HEK293T (cell line): ENCODE data around the gene CFAP299.
"Not testable (repeated sequence)": the region's sequence is repeated elsewhere in the genome, so short reads cannot be mapped to it uniquely, and the experiment has no call there.

Source experiments
- CTCF ChIA-PET: fragments of 350-600 bp; formaldehyde crosslinking; extraction: SDS; loops from one replicate; lab custom pipeline; 2021; ENCODE audit warnings: antibody characterized with exemption, inconsistent platforms; lab: Yijun Ruan, JAX
- POLR2A ChIA-PET: fragments of 350-600 bp; formaldehyde crosslinking; extraction: SDS; loops from one replicate; lab custom pipeline; 2020; ENCODE audit warnings: antibody characterized with exemption, inconsistent platforms; lab: Yijun Ruan, JAX
- DNase-seq: peaks from one replicate; pipeline ENCODE4 v3.0.0; 2012; ENCODE audit warnings: mixed read lengths; ENCODE audit errors: extremely low spot score
- ARNT ChIP-seq: fragments of 450-650 bp; IDR thresholded peaks from 2 replicates; pipeline ENCODE4 v1.6.1; 2017; ENCODE audit warnings: mild to moderate bottlenecking
- BHLHE40 ChIP-seq: fragments of 450-650 bp; IDR thresholded peaks from 2 replicates; pipeline ENCODE4 v1.6.1; 2016; ENCODE audit warnings: mild to moderate bottlenecking, moderate library complexity, borderline replicate concordance
- CTBP1 ChIP-seq: fragments of 450-650 bp; IDR thresholded peaks from 2 replicates; pipeline ENCODE4 v1.6.1; 2016; ENCODE audit warnings: borderline replicate concordance
- ELF4 ChIP-seq: fragments of 450-650 bp; IDR thresholded peaks from 2 replicates; pipeline ENCODE4 v1.6.1; 2017; ENCODE audit warnings: antibody characterized with exemption
- FOXA1 ChIP-seq: fragments of 450-650 bp; IDR thresholded peaks from 2 replicates; pipeline ENCODE4 v1.6.1; 2016; ENCODE audit warnings: mild to moderate bottlenecking
- FOXK2 ChIP-seq: fragments of 450-650 bp; IDR thresholded peaks from 2 replicates; pipeline ENCODE4 v1.6.1; 2016; ENCODE audit warnings: mild to moderate bottlenecking
- FOXM1 ChIP-seq: fragments of 450-650 bp; IDR thresholded peaks from 2 replicates; pipeline ENCODE4 v1.6.1; 2017; ENCODE audit warnings: mild to moderate bottlenecking, borderline replicate concordance
- HDGF ChIP-seq: fragments of 450-650 bp; IDR thresholded peaks from 2 replicates; pipeline ENCODE4 v1.6.1; 2017; ENCODE audit warnings: antibody characterized with exemption, borderline replicate concordance
- L3MBTL2 ChIP-seq: fragments of 450-650 bp; conservative IDR thresholded peaks from 2 replicates; pipeline ENCODE4 v1.6.1; 2016; ENCODE audit warnings: mild to moderate bottlenecking
- LEF1 ChIP-seq: fragments of 450-650 bp; IDR thresholded peaks from 2 replicates; pipeline ENCODE4 v1.6.1; 2017; ENCODE audit warnings: mild to moderate bottlenecking, borderline replicate concordance
- NFRKB ChIP-seq: fragments of 450-650 bp; IDR thresholded peaks from 2 replicates; pipeline ENCODE4 v1.6.1; 2016; ENCODE audit warnings: mild to moderate bottlenecking, moderate library complexity
- PKNOX1 ChIP-seq: fragments of 450-650 bp; IDR thresholded peaks from 2 replicates; pipeline ENCODE4 v1.6.1; 2016
- SP1 ChIP-seq: fragments of 450-650 bp; IDR thresholded peaks from 2 replicates; pipeline ENCODE4 v1.6.1; 2017
- SUZ12 ChIP-seq: fragments of 450-650 bp; IDR thresholded peaks from 2 replicates; pipeline ENCODE4 v1.6.1; 2016; ENCODE audit warnings: mild to moderate bottlenecking
- TARDBP ChIP-seq: fragments of 450-650 bp; IDR thresholded peaks from 2 replicates; pipeline ENCODE4 v1.6.1; 2016
- ZNF384 ChIP-seq: fragments of 450-650 bp; IDR thresholded peaks from 2 replicates; pipeline ENCODE4 v1.6.1; 2016

CFAP299 gene

DNA sequence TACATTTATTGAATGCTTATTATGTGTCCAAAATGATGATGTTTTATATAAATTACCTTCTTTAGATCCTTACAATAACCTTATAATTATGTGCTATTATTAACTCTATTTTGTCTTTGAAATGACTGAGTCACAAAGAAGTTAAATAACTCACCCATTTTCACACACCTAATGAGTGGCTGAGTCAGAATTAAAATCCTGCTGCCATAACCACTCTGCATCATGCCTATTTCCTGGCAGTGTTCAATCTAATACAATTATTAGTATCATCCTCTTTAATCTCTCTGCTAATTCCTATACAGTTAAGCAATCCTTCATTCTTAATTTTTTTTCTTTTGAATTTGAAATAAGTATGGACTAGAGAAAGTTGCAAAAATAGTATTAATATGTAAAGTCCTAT is 342.9 kb downstream of the CFAP299 start:
- CTCF ChIA-PET, result no interaction called here
- TF ChIP-seq ARNT, result no peak
- no peak for TF ChIP-seq PKNOX1
- no peak for TF ChIP-seq SUZ12
- TF ChIP-seq ZNF384, result no peak
- no peak for TF ChIP-seq NFRKB
- TF ChIP-seq HDGF, result no peak
- TF ChIP-seq LEF1, result no peak
- no peak for TF ChIP-seq SP1
- TF ChIP-seq BHLHE40, result no peak
- no peak for TF ChIP-seq FOXM1
- no peak for TF ChIP-seq CTBP1
- no peak for TF ChIP-seq L3MBTL2
- no peak for TF ChIP-seq FOXK2
- TF ChIP-seq TARDBP, result no peak
- no peak for TF ChIP-seq ELF4
- no peak for TF ChIP-seq FOXA1
- POLR2A ChIA-PET, result no interaction called here
- no peak for DNase-seq

- ChIA-PET POLR2A (no interaction called here), CTCF (no interaction called here)
- DNase-seq, result no peak
- TF ChIP-seq HDGF (no peak), LEF1 (no peak), NFRKB (no peak), ZNF384 (no peak), FOXM1 (no peak), CTBP1 (no peak), ELF4 (no peak), PKNOX1 (no peak), SP1 (no peak), FOXA1 (no peak), TARDBP (no peak), BHLHE40 (no peak), L3MBTL2 (no peak), FOXK2 (no peak), ARNT (no peak), SUZ12 (no peak)
Measured at GRCh38 chr4:80680934-80681333, 345.4 kb downstream of the CFAP299 start.

GRCh38 chr4:80685214-80685613 is 349.7 kb downstream of the CFAP299 start:
- DNase-seq, result no peak
- TF ChIP-seq SP1 (no peak), ARNT (no peak), PKNOX1 (no peak), NFRKB (no peak), SUZ12 (no peak), L3MBTL2 (no peak), FOXA1 (no peak), FOXK2 (no peak), BHLHE40 (no peak), ZNF384 (no peak), TARDBP (no peak), LEF1 (no peak)
- ChIA-PET POLR2A (no interaction called here), CTCF (no interaction called here)

GRCh38 chr4:80687736-80688135 is 352.2 kb downstream of the CFAP299 start:
- DNase-seq, POLR2A ChIA-PET, CTCF ChIA-PET: not testable (repeated sequence)

DNA sequence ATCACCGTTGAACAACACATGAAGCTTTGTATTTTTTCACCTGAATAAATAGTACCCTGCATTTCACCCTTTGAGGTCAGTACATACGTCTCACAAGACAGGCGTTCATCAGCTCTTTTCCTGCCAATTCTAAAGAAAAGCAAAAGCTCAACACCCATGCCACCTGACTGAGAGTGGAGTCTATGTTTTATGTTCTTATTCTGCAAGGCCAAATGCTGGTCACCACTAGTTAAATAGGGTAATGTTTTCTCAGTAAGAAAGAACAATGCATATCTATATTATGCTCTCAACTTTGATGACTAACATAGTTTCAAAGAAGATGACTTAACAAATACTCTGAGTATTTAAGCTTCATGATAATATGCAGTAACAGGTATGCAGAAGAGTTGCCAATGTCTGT is 358.6 kb downstream of the CFAP299 start:
- ChIA-PET CTCF (no interaction called here), POLR2A (no interaction called here)
- DNase-seq, result no peak
- no peak for TF ChIP-seq NFRKB
- TF ChIP-seq ARNT, result no peak
- no peak for TF ChIP-seq SP1
- no peak for TF ChIP-seq FOXA1
- TF ChIP-seq FOXK2, result no peak
- no peak for TF ChIP-seq FOXM1
- TF ChIP-seq TARDBP, result no peak
- no peak for TF ChIP-seq ELF4
- TF ChIP-seq CTBP1, result no peak
- TF ChIP-seq PKNOX1, result no peak

GRCh38 chr4:80705311-80705710 is 369.8 kb downstream of the CFAP299 start:
- ChIA-PET CTCF (no interaction called here), POLR2A (no interaction called here)
- TF ChIP-seq PKNOX1, result no peak
- TF ChIP-seq TARDBP, result no peak
- no peak for TF ChIP-seq BHLHE40
- TF ChIP-seq SP1, result no peak
- no peak for TF ChIP-seq HDGF
- TF ChIP-seq FOXA1, result no peak
- no peak for TF ChIP-seq CTBP1
- TF ChIP-seq ARNT, result no peak
- no peak for TF ChIP-seq FOXM1
- TF ChIP-seq FOXK2, result no peak
- TF ChIP-seq ELF4, result no peak
- TF ChIP-seq NFRKB, result no peak
- TF ChIP-seq ZNF384, result no peak
- no peak for TF ChIP-seq LEF1
- no peak for TF ChIP-seq SUZ12
- no peak for TF ChIP-seq L3MBTL2
- DNase-seq, result no peak
